ENCODE data around the gene ARCN1.

The ARCN1 gene

DNA sequence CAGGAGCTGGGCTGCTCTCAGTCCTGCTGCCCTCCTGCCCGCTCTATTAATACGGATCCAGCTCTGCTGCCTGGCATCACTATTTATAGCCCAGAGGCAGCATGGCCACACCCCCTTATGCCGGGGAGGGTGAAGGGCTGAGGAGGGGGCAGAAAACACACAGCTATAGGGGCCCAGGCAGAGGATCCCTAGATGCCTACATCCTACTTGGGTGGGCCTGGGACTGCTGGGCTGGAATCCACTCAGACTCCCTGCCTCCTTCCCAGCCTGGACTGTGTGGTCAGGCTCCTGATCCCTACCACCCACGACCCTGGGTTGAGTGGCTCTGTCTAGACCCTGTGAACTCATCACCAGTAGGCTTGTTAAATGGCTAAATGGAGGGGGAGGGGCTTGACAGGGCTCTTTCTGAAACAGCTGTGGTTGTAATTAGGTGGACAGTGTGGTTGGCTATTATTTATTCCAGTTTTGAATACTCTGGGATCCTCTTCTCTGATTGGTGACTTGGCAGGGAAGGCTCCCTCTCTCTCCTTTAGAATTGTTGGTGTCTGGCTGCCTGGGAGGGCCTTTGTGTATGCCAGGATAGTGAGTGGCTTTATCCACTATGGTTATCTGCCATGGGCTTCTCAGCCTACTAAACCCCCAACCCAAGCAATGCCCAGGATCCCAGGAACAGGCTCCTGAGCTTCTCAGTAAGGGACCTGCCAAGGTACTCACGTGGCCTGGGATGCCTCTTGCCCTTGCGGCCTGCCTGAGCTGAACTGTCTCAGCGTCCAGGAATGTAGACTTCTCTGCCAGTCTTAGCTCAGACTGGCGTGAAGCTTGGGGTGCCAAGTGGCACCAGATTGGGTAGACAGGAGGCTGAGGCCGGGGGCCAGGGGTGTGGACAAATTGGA is 50.4 kb downstream of the ARCN1 start:
- no peak for DNase-seq

DNA sequence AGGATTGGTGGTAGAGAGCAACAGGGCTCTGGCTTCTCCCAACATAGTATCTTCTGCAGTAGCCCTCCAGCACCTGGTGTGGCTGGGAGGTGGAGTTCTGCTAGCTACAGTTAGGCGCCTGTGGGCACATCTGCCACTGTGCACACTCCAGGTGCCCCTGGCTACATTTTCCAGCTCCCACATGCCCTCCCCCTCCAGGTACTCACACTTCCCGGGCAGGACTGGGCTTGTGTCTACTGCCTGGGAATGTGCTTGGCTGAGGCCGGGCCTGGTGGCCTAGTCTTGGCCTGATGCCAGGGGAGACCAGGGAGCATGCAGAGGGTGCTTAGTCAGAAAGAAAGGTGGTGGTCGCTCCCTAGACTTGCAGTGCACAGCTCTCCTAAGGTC is 51.1 kb downstream of the ARCN1 start:
- no peak for DNase-seq

DNA sequence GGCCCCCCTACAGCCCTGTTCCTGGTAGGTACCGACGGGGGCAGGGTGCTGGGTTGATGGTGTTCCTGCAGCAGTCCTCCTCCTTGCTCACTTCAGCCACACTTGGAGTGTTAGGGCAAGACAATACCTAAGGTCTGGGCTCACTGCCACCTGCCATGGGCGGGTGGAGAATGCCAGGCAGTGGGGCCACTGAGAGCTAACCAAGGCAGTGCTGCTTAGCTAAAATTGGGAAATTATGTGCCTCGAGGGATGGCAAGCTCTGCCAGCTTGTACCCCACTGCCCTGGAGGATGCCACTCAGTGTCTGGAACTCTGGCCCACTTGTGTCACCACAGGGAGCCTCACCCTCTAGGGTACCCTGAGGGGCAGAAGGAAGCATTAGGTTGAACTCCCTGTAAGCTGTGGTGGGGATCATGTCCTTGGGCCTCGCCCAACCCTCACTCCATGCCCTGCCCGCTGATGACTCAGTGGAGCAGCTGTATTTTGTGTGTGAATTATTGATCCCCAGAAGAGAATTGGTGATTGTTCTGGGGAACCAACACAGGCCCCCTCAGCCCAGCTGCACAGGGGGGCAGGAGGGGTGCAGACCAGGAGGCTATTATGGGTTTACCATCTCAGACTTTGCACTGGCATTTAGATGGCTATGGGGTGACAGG is 53.0 kb downstream of the ARCN1 start:
- no peak for DNase-seq

DNA sequence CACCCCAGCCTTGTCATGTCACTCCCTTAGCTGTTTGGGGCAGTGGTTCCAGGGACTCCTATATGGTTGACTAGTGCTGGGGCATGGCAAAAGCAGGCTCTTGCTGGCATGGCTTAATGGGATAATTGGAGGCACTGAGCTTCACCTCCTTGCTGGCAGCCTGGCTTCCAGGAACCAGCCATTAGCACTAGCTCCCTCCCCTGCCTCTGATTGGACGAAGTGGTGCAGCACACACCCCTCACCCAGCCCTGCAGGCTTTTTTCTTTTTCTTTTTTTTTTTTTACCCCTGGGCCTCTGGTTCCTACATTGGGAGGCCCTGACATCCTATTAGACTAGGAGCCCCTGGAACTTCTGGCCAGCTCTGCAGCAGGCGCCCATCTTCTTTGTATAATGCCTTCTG is 53.8 kb downstream of the ARCN1 start:
- DNase-seq: no peak

DNA sequence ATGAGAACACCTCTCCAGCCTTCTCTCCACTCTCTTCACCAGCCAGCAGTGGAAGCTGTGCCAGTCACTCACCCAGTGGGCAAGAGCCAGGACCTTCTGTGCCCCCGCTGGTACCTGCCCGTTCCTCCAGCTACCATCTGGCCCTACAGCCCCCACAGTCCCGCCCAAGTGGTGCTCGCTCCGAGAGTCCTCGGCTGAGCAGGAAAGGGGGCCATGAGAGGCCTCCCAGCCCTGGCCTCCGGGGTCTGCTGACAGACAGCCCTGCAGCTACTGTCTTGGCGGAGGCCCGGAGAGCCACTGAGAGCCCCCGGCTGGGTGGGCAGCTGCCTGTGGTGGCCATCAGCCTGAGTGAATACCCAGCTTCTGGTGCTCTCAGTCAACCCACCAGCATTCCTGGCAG is 55.4 kb downstream of the ARCN1 start:
- no peak for DNase-seq

DNA sequence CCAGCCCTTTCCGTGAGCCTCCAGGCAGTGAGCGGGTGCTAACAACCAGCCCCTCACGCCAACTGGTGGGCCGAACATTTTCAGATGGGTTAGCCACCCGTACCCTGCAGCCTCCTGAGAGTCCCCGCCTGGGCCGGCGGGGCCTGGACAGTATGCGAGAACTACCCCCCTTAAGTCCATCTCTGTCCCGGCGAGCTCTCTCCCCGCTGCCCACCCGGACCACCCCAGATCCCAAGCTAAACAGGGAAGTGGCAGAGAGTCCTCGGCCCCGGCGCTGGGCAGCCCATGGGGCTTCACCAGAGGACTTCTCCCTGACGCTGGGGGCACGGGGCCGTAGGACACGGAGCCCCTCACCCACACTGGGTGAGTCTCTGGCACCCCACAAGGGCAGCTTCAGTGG is 55.8 kb downstream of the ARCN1 start:
- no peak for DNase-seq

DNA sequence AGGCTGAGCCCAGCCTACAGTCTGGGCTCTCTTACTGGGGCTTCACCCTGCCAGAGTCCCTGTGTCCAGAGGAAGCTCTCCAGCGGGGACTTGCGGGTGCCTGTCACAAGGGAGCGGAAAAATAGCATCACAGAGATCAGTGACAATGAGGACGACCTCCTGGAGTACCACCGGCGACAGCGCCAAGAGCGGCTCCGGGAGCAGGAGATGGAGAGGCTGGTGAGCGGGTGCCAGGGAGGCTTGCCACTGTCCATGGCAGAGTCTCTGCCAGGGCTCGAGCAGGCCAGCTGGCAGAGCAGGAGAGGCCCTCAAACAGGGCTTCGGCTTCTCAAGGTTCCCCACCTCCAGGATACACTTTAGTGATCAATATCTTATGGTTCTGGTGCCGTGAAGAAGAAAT is 56.2 kb downstream of the ARCN1 start:
- no peak for DNase-seq

DNA sequence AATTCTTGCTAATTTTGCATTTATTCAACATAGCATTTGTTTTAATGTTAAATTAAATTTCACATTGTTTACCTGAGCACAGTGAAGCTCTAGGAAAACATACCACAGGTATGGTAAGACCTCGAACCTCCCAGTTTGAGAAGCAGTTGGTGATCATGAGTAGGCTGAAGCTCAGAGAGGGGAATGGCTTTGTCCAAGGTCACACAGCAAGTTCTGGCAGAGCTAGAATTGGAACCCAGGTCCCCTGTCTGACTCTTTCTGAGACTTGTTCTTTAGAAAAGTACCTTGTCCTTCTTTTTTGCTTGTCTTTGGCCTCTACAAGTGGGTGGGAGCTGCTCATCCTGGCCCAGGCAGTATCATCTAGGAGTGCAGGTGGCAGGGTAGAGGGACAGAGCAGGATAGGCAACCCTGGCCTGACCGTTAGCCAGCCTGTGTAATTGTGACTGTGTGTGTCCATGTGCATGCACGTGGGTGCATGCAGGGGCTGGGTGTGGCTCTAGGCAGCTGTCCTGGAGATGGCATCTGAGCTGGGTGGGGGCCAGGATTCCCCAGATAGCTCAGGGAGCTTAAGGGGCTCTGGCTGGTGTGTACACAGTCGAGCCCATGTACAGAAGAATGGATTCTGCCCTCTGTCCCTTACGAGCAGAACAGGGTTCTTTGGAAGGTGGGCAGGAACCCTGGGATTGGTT is 56.8 kb downstream of the ARCN1 start:
- DNase-seq: no peak

DNA sequence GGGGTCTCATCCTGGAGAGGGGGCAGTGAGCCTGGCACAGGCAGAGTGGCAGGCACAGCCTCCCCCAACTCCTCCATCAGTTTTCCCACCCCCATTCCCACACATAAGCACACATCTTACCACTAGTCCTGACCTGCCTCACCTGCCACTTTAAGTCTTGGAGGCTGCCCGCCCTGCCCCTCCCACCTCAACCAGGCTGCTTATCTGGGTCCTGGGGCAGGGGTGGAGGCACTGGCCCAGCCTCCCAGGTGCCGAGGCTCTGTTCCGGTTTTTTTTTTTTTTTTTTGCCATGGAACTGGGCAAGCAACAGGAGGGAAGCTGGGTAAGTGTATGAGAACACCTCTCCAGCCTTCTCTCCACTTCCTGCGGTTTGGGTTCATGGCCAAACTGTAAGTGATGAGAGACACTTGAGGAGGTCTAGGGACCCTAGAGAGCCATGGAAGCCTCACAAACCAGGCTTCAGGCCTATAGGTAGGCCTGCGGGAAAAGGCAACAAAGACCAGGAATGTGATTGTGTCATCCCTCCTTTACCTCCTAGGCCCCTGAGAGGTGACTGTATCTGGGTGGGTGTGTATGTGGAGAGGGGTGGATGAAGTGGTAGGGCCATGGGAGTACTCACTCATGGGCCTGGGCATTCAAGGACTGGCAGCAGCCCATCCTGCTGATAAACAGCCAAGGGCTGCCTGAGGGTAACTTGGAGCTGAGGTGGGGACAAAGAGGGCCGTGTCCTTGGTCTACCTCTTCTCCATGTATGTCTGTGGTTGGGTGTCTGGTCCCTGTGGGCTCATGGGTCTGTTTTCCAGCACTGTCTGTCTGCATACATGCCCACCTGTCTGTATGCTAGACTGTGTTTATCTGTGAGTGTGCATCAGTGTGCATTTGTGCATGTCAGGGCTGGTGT is 57.8 kb downstream of the ARCN1 start:
- no peak for DNase-seq

DNA sequence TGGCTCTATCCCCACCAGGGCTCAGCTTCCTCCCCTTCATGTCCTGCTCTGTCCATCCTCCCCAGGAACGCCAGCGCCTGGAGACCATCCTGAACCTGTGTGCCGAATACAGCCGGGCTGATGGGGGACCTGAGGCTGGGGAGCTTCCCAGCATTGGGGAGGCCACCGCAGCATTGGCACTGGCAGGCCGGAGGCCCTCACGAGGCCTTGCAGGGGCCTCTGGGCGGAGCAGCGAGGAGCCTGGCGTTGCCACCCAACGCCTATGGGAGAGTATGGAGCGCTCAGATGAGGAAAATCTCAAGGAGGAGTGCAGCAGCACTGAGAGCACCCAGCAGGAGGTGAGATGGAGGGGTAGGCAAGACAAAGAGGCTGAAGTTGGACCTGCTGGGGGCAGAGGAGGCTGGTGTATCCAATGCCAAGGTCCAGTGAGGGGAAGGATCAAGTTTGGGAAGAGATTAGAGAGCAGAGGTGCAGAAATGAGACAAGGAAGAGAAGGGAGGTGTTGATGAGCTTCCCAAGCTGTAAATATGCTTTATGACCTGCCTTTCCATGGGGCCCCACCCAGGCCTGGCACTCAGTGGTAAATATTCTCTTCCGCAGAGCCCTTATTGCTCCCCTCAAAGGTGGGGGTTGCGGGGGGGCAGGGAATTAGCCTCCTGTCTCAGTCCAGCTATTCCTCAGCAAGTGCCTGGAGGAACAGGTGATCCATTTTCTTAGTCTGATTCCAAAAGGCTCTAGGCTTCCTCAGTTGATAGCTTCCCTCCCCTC is 59.1 kb downstream of the ARCN1 start:
- DNase-seq: no peak

DNA sequence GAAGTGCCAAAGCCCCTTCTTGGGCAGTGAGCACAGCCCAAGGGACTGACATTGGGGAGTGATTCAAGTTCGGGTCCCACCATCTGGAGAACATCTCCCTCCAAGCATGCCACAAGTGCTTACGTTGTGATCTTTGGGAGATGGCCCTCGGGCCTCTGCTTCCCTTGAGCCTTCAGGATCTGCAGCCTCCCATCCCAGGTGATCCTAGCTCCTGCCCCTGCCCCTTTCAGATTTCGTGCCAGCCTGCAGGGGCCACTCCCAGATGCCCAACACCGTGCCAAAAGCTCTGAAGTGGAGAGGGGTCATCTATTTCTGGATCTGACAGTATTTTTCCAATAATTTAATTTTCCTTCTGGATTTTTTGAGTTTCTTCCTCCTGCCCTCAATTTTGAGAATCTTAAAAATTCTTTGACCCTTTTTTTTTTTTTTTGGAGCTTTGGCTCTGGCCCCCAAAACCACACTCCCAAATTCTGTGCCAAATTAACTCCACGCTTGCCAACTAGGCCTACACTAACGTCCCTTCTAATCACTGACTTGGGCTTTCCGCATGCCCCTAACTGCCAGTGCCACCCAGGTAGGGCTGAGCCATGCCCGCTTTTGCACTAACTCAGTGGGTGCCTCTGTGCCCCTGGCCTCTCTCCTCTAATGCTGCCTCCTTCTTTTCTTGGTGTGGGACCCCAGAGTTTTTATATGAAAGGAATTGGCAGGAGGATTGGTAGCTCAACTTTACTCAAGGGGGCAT is 60.5 kb downstream of the ARCN1 start:
- no peak for DNase-seq

DNA sequence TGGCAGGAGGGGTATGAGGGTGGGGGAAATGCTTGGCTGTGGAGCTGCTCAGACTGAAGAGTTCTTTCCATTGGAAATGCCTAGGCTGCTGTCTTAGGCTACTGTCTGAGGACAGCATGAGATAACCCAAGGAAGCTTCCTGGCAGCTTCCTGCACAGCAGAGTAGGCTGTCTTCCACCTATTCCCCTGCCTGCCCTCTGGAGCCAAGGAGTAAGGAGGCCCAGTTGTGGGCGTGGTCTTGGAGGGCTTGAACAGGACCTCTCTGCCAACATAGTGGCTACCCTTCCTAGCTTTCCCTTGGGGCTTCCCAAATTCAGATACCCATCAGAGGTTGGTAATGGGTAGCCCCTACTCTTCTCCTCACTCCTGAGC is 61.1 kb downstream of the ARCN1 start:
- DNase-seq: no peak

DNA sequence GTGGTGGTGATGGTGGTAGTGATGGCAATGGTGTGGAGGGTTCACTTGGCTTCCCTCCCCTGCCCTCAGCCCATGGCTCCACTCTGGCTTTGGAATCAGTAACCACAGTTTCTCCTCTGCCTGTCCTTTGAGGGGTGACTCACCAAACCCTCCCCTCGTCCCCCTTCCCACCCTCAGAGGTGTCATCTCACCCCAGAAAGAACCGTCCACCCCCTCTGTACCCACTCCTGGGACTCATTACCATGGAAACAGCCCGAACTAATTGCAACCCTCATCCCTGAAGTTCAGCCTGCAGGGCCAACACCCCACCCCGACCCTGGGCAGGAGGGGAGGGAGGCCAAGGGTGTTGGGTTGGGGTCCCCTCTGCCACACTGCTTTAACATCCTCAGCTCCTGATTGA is 61.8 kb downstream of the ARCN1 start:
- no peak for DNase-seq

DNA sequence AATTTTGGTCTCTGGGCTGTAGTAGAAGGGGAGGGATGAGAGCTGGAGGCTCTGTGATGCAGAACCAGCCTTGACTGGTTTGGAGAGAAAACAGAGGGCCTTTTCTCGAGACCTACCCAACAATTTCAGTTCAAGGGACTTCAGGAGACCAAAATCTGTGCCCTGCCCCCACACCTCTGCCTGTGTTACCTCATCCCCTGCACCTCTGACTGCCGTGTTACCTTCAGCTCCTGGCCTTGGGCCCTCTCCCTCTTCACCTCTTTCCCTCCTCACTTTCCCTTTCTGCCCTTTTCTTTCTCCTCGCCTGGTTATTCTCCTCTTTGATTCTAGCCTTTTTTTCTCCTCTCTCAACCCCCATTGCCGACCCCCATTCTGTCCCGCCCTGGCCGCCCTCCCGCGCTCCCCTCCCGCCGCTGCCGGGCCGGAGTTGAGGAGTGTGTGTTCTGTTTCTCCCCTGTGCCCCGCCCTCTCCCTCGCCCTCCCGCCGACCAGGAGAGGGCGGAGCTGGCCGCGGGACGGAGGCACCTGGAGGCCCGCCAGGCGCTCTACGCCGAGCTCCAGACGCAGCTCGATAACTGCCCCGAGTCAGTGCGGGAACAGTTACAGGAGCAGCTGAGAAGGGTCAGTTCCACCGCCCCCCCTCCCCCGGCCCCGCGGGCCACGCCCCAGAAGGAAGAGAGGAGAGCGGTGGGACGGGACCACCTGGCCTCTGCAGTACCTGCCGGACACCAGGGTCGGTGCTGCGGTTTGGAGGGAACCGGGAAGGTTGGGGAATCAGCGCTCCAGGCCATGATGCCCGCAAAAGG is 62.4 kb downstream of the ARCN1 start:
- no peak for DNase-seq

DNA sequence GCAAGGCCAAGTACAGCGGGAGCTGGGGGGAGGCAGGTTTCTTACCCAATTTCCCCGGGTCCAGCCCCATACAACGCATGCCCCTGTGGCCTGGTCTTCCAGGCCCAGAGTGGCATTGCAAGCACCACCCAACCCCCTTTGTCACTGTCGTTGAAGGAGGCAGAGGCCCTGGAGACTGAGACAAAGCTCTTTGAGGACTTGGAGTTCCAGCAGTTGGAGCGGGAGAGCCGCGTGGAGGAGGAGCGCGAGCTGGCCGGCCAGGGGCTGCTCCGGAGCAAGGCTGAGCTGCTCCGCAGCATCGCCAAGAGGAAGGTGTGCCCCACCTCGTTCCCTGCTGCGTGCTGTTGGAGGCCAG is 63.0 kb downstream of the ARCN1 start:
- DNase-seq: no peak

DNA sequence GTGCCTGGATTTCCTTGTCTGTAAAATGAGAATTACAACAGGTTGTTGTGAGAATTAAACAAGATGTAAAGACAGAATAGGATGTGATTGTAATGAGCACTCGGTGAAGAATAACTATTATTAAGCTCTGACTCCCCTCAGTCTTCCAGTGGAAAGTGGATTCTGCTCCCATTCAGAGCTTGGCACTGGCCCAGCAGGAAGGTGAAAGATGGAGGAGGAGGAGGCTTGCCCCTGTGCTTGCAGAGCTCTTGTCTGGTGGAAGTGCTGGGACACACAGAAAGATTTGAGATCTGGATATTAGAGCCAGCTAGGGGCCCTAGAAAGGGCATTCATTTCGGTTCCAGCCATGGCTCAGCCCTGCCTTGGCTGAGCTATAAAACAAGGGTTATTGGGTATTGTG is 63.4 kb downstream of the ARCN1 start:
- DNase-seq: no peak

DNA sequence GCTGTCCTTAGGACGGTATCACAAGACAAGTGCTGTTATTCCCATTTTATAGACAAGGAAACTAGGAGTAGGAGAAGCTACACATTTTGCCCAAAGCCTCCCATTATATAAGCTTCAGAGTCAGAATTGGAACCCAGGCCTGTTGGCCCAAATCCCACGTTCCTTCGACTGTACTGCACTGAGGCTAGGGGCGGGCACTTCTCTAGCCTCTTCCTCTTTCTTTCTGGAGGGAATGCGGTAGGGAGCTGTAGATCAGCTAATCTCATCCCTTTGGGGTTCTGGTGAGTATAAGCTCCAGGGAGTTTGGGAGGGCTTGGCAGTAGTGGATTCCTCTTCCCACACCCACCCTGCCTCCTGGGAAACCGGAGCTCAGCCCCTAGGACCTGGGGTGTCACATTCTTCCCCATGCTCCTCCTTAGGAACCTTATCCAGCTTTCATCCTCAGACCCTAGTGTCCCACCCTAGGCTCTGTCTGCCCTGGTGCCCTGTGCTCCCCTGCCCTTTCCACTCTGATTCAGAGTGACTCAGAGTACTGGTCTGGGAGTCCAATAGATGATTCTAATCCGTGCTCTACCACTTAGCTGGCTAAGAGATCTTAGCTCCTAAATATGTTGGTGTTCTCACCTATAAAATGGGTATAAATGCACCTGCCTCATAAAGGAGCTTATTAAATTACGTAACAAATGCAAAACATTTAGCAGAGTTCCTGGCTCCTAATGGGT is 64.5 kb downstream of the ARCN1 start:
- no peak for DNase-seq

DNA sequence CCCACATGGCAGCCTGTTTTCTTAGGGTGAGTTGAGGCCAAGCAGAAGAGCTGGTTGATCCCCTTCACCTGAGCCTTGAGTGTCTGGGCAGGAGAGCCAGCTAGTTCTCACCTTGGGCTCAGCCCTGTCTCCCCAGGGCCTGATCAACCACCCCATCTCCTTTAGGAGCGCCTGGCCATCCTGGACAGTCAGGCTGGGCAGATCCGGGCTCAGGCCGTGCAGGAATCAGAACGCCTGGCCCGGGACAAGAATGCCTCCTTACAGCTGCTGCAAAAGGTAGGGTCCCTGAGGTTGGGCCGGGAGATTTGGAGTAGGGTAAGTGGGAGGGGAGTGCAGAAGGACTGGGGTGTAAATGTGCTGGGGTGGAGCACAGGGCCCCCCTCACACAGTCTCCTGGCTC is 66.5 kb downstream of the ARCN1 start:
- no peak for DNase-seq

DNA sequence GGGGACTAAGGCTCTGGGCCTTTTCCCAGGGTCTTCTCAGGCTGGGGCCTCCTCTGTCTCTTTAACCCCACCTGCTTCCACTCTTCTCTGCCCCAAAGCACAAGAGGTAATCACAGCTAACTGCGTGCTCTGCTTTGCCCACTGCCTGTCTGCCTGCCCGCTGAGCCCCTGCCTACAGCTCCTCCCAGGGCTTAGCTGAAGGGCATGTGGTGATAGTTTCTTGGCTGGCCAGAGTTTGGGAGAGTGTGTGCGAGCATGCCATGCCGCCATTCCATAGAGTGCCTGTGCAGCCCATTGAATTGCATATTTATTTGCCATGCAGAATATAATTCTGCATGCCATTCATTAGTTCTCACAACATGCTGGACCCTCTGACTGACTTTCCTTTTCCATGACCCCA is 67.7 kb downstream of the ARCN1 start:
- DNase-seq: no peak

Measured in SIG-M5 (cell line).